Large intestine (tissue), 12 donors: ENCODE data around the gene ARAP3. TPM values are rescaled to one million over a fixed set of nuclear protein-coding genes. Genes with fewer than 3 reads are reported as not detected.
"Not testable (repeated sequence)": the region's sequence is repeated elsewhere in the genome, so short reads cannot be mapped to it uniquely, and the experiment has no call there.

Experiments
- DNase-seq, 2 donors: peaks; one replicate each; pipeline versions ENCODE4 v3.0.0 to v3.0.0-alpha.2; 2013
- H3K27ac ChIP-seq: one replicate; pipeline ENCODE4 v1.5.1; 2013; ENCODE audit warnings: low read length
- H3K27me3 ChIP-seq: 2 replicates; pipeline ENCODE4 v1.6.1; 2013; ENCODE audit warnings: low read length; ENCODE audit not compliant: control insufficient read depth, insufficient read depth
- H3K36me3 ChIP-seq: 2 replicates; pipeline ENCODE4 v1.6.1; 2013; ENCODE audit warnings: low read length; ENCODE audit not compliant: control insufficient read depth, insufficient read depth
- H3K4me1 ChIP-seq: one replicate; pipeline ENCODE4 v1.6.1; 2013; ENCODE audit warnings: low read length; ENCODE audit not compliant: control insufficient read depth, insufficient read depth
- H3K4me3 ChIP-seq: one replicate; pipeline ENCODE4 v1.5.1; 2013; ENCODE audit warnings: low read length
- H3K9me3 ChIP-seq: one replicate; pipeline ENCODE4 v1.6.1; 2013; ENCODE audit warnings: mild to moderate bottlenecking, low read depth, low read length, moderate library complexity; ENCODE audit not compliant: control insufficient read depth
- WGBS: methylation state at CpG from one replicate; pipeline ENCODE4 v1.1.5; 2013; ENCODE audit warnings: low lambda C conversion rate; ENCODE audit not compliant: insufficient coverage; 5-methylcytosine and 5-hydroxymethylcytosine counted together
- long read RNA-seq, 11 donors: transcript quantifications; one replicate each; lab custom pipeline, GENCODE V29; 2026
- polyA plus RNA-seq: library from polyadenylated mRNA; unstranded; fragments of 120-200 nt; gene quantifications from one replicate; pipeline ENCODE4 v1.2.1, GENCODE V29; 2013

The ARAP3 gene, protein sequence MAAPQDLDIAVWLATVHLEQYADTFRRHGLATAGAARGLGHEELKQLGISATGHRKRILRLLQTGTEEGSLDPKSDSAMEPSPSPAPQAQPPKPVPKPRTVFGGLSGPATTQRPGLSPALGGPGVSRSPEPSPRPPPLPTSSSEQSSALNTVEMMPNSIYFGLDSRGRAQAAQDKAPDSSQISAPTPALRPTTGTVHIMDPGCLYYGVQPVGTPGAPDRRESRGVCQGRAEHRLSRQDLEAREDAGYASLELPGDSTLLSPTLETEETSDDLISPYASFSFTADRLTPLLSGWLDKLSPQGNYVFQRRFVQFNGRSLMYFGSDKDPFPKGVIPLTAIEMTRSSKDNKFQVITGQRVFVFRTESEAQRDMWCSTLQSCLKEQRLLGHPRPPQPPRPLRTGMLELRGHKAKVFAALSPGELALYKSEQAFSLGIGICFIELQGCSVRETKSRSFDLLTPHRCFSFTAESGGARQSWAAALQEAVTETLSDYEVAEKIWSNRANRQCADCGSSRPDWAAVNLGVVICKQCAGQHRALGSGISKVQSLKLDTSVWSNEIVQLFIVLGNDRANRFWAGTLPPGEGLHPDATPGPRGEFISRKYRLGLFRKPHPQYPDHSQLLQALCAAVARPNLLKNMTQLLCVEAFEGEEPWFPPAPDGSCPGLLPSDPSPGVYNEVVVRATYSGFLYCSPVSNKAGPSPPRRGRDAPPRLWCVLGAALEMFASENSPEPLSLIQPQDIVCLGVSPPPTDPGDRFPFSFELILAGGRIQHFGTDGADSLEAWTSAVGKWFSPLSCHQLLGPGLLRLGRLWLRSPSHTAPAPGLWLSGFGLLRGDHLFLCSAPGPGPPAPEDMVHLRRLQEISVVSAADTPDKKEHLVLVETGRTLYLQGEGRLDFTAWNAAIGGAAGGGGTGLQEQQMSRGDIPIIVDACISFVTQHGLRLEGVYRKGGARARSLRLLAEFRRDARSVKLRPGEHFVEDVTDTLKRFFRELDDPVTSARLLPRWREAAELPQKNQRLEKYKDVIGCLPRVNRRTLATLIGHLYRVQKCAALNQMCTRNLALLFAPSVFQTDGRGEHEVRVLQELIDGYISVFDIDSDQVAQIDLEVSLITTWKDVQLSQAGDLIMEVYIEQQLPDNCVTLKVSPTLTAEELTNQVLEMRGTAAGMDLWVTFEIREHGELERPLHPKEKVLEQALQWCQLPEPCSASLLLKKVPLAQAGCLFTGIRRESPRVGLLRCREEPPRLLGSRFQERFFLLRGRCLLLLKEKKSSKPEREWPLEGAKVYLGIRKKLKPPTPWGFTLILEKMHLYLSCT (N-terminal part only)
- polyA plus RNA-seq = 17.5 TPM
- long read RNA-seq, donor 1 = 0 reads
- long read RNA-seq, donor 2, full-length matches to known transcripts = 1 of 1 reads
- long read RNA-seq, donor 2, partial matches to known transcripts = 0 of 1 reads
- long read RNA-seq, donor 2, other reads (novel, unspliced or antisense) = 0 of 1 reads
- long read RNA-seq, donor 3, full-length matches to known transcripts = 1 of 7 reads
- long read RNA-seq, donor 3, partial matches to known transcripts = 6 of 7 reads
- long read RNA-seq, donor 3, other reads (novel, unspliced or antisense) = 0 of 7 reads
- long read RNA-seq, donor 4 = 0 reads
- long read RNA-seq, donor 5 = 0 reads
- long read RNA-seq, donor 6 = 0 reads
- long read RNA-seq, donor 7 = 0 reads
- long read RNA-seq, donor 8 = 0 reads
- long read RNA-seq, donor 9 = 0 reads
- long read RNA-seq, donor 10 = 0 reads
- long read RNA-seq, donor 11 = 0 reads

DNA sequence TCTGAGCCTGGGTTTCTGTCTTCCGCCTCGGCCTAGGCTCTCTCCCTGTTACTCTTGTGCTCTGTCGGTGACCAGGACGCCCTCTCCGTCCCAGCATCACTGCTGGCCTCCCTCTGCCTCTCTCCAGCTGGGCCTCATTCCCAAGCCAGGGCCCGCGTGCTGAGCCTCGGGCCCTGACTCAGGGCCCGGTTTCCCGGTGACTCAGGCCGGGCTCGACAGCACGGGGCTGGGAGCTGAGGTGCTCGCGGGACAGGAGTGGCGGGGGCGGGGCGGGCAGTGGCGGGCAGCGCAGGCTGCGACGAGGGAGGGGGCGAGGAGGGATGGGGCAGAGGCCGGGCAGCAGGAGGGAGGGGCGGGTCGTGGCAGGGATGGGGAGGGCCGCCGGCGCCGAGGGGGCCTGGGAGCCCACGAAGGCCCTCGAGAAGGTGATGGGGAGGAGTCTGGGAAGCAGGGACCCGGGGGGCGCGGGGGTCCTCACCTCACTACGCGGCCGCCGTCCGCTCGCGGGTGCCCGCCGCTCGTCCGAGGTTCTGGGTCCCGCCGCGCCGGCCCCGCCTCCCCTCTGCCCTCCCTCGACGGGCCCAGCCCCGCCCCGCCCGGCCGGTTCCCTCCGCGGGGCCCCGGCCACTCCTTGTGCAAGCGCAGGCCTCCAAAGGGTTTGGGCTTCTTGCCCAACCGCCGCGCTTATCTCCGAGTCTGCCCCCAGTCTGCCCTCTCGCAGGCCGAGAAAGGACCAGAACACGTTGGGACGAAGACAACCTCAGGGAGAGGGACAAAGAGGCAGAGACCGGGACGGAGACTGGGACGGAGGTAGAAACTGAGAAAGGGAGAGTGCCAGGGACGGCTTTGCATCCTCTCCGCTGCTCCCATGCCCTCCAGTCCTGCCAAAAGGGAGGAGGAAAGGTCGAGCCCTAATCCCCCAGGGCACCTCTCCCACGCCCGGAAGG is at the start of gene ARAP3:
ARAP3 (minus strand) TSS at position 536 of the 947 bp plus-strand sequence. CDS start 1,744 bp downstream, outside the sequence.
- no CpG with 5 or more reads among the region's 77 CpGs for WGBS
- DNase-seq = peak; percentile 77 to 91

DNA sequence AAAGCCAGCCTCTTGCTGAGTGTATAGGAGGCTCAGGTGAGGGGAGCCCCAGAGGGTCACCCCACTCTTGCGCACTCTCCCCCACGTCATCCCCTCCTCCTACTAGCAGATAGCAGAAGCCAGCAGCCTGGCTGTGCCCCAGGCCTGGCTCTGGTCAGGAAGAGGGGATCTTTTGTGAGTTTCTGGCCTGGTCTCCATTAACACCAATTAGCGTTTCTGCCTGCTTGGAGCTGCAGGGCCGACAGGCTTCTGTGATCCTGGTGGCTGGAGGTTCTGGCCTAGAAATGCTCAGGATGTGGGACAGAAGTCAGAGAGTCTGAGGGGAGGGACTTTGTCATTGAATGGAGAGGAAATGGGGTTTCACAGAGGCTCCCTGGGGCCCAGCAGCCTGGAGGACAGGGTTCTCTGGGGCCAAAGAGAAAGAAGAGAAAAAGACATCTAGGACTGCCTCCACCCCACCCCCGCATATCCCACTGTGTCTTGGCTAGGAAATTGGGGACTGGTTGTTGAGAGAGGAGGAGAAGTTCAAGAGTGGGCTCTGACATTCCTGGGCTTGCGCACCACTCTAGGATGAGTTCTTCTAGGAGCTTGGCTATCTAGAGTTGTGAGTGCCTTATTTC is 47.5 kb upstream of the ARAP3 start:
- Histone ChIP-seq H3K9me3 (no peaks in the 10 kb centered on the region), H3K27ac (no peak overlapping the region), H3K27me3 (peaks cover 3% of the 10 kb centered on the region), H3K36me3 (no peaks in the 10 kb centered on the region), H3K4me1 (no peaks in the 10 kb centered on the region), H3K4me3 (no peak overlapping the region)
- WGBS = no CpG with 5 or more reads among the region's 6 CpGs
- no peak for DNase-seq

More for the DNA sequence above, at the start of gene ARAP3:
- Histone ChIP-seq H3K27me3 (no peaks in the 10 kb centered on the region), H3K36me3 (peaks cover 3% of the 10 kb centered on the region), H3K9me3 (no peaks in the 10 kb centered on the region), H3K4me1 (peaks cover 21% of the 10 kb centered on the region), H3K4me3 (peak within 1 kb of the TSS; percentile 36), H3K27ac (peak within 1 kb of the TSS; percentile 76)

DNA sequence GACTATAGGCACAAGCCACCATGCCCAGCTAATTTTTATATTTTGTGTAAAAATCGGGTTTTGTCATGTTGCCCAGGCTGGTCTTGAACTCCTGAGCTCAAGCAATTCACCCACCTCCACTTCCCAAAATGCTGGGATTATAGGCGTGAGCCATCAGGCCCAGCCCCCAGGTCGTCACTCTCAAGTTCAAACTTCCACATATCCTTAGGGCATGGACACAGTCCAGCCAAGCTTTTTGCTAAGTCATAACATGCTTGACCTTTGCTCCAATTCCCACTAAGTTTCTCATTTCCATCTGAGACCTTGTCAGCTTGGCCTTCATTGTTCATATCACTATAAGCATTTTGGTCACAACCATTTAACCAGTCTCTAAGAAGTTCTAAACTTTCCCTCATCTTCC is 43.9 kb upstream of the ARAP3 start:
- no peaks in the 10 kb centered on the region for H3K36me3 ChIP-seq
- peaks cover under 1% of the 10 kb centered on the region for H3K27me3 ChIP-seq
- no CpG with 5 or more reads among the region's 3 CpGs for WGBS
- H3K9me3 ChIP-seq = no peaks in the 10 kb centered on the region
- H3K4me3 ChIP-seq = no peak overlapping the region
- no peaks in the 10 kb centered on the region for H3K4me1 ChIP-seq
- DNase-seq = peak in 1 of 2 donors; percentile 36
- no peak overlapping the region for H3K27ac ChIP-seq

DNA sequence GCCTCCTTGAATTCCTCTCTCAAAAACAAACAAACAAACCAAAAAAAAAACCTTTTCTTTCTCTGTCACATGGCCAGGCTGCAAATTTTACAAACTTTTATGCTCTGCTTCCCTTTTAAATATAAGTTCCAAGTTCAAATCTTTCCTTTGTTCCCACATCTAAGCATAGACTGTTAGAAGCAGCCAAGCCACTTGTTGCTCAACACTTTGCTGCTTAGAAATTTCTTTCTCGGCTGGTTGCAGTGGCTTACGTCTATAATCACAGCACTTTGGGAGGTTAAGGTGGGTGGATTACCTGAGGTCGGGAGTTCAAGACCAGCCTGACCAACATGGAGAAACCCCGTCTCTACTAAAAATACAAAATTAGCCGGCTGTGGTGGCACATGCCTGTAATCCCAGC is 43.1 kb upstream of the ARAP3 start:
- no CpG with 5 or more reads among the region's 5 CpGs for WGBS
- not testable (repeated sequence) for H3K4me3 ChIP-seq, H3K36me3 ChIP-seq

DNA sequence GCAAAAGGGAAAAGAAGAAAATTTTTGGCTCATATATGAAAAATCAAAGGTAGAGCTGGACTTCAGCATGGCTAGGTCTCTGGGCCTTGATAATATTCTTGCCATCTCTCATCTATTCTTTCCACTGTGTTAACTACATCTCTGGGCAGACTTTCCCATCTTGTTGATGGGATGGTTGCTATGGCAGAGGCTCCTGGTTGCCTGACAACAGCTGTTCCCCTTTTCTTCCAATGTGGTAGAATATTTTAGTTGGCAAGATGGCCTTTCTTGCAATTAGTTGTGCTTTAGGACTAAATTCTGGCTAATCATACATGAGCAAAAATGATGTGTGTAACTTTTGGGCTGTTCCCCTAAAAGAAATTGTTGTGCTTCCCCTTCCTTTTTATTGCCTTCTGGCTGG is 40.2 kb upstream of the ARAP3 start:
- peaks cover 3% of the 10 kb centered on the region for H3K27me3 ChIP-seq
- no peak for DNase-seq

More for the DNA sequence above, 43.1 kb upstream of the ARAP3 start:
- not testable (repeated sequence) for H3K27ac ChIP-seq, H3K4me1 ChIP-seq, H3K27me3 ChIP-seq, H3K9me3 ChIP-seq, DNase-seq

DNA sequence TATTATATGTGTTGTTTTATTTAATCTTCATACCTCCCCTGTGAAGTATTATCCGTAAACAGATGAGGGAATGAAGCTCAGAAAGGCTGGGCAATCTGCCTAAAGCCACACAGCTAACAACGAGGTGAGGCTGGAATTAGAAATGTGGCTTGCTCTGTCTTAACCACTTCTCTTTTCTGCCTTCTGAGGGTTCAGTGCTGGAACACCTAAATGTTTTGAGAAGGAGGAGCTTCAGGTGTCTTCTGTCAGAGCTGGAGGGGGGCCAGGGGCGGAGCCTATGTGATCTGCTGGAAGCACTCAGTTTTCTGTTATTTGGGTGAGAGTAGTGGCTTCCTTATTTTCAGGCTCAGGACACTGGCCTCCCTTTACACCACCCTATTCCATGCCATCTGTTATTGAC is 35.0 kb upstream of the ARAP3 start:
- Histone ChIP-seq H3K36me3 (no peaks in the 10 kb centered on the region), H3K4me1 (peaks cover 14% of the 10 kb centered on the region)
- WGBS = no CpG with 5 or more reads among the region's 3 CpGs

More for the DNA sequence above, 40.2 kb upstream of the ARAP3 start:
- no peak overlapping the region for H3K4me3 ChIP-seq
- no peak overlapping the region for H3K27ac ChIP-seq
- H3K36me3 ChIP-seq = no peaks in the 10 kb centered on the region
- H3K9me3 ChIP-seq = no peaks in the 10 kb centered on the region
- no peaks in the 10 kb centered on the region for H3K4me1 ChIP-seq

DNA sequence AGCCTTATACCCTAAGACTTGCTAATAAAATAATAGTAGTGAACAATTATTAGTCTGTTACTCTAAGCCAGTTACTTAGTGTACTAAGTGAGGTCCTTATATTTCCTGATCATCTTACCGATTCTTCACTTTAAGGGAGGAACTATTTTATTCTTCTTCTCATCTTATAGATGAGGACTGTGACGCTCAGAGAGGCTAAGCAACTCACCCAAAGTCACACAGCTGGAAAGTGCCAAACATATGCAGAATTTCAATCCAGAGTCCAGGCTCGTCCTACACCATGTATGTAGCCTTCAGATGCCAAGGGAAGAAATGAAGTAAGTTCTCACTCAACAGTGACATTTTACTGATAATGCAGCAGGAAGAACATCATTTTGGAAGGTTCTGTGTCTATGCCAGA is 34.4 kb upstream of the ARAP3 start:
- no peak overlapping the region for H3K27ac ChIP-seq
- no peaks in the 10 kb centered on the region for H3K9me3 ChIP-seq
- H3K4me1 ChIP-seq = peaks cover 14% of the 10 kb centered on the region
- H3K36me3 ChIP-seq = no peaks in the 10 kb centered on the region
- WGBS = no CpG with 5 or more reads among the region's 3 CpGs
- DNase-seq = no peak
- peaks cover 3% of the 10 kb centered on the region for H3K27me3 ChIP-seq
- H3K4me3 ChIP-seq = no peak overlapping the region

More for the DNA sequence above, 35.0 kb upstream of the ARAP3 start:
- Histone ChIP-seq H3K27me3 (peaks cover 3% of the 10 kb centered on the region), H3K27ac (no peak overlapping the region), H3K4me3 (no peak overlapping the region), H3K9me3 (no peaks in the 10 kb centered on the region)
- DNase-seq = no peak

DNA sequence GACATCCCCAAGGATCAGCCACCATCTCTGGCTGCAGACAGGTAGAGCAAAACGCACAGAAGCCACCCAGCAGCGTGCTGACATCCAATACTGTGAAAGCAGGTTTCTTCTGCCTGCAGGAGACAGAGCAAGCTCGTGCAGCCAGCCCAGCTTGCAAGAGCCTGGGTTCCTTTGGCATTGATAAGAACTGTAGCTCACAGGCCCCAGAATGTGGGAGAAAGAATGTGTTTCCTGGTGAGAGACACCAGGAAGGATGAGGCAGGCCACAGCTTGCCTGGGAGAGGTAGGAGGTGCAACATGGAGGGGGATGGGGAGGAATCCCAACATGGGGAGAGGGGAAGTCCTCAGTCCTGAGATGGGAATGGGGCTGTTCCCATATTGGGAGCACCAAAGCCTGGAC is 34.0 kb upstream of the ARAP3 start:
- no peaks in the 10 kb centered on the region for H3K9me3 ChIP-seq
- no CpG with 5 or more reads among the region's 3 CpGs for WGBS
- H3K4me3 ChIP-seq = no peak overlapping the region
- peaks cover 3% of the 10 kb centered on the region for H3K27me3 ChIP-seq
- H3K36me3 ChIP-seq = no peaks in the 10 kb centered on the region
- DNase-seq = no peak
- H3K27ac ChIP-seq = no peak overlapping the region
- H3K4me1 ChIP-seq = peaks cover 14% of the 10 kb centered on the region
